ENCODE data around the gene MYO1E.

DNA sequence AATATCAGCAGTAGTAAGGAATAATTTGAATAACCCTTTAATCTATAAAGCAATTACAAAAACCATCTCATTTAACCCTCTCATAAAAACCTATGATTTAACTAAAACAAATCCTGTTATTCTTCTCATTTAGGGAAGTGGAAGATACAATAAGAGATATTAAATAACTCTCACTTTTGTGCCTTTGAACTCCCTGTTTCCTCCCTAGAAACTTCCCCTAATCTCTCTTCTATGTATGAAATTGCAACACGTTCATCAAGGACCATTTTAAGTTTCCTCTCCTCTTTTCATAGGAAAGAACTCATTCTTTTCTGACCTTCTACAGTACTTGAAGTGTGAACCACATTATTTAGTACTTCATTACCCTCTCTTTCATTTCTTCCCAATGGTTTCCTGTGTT, 46.5 kb upstream of the MYO1E start:
- TF ChIP-seq, protein P1, sequence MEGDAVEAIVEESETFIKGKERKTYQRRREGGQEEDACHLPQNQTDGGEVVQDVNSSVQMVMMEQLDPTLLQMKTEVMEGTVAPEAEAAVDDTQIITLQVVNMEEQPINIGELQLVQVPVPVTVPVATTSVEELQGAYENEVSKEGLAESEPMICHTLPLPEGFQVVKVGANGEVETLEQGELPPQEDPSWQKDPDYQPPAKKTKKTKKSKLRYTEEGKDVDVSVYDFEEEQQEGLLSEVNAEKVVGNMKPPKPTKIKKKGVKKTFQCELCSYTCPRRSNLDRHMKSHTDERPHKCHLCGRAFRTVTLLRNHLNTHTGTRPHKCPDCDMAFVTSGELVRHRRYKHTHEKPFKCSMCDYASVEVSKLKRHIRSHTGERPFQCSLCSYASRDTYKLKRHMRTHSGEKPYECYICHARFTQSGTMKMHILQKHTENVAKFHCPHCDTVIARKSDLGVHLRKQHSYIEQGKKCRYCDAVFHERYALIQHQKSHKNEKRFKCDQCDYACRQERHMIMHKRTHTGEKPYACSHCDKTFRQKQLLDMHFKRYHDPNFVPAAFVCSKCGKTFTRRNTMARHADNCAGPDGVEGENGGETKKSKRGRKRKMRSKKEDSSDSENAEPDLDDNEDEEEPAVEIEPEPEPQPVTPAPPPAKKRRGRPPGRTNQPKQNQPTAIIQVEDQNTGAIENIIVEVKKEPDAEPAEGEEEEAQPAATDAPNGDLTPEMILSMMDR (IDR thresholded peaks at IDR 0.05): no peak
- TF ChIP-seq POLR2A (IDR thresholded peaks at IDR 0.05): no peak
